Dedifferentiated amniotic fluid mesenchymal stem cell (primary cell): Measurements from ENCODE around the gene FGFRL1.

ENCODE experiments used
- DNase-seq: peaks from one replicate; pipeline ENCODE4 v3.0.0-alpha.2; 2016; ENCODE audit errors: extremely low spot score

Gene FGFRL1

DNA sequence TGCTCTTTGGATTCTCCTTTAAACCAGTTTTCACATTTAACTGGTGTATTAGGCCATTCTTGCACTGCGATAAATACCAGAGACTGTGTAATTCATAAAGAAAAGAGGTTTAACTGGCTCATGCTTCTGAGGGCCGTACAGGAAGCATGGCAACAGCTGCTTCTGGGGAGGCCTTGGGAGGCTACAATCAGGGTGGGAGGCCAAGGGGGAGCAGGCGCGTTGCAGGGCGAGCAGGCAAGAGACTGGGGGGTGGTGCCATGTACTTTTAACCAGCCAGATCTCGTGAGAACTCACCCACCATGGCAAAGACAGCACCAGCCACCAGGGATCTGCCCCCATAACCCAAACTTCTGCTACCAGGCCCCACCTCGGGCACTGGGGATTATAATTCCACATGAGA, 63.8 kb downstream of the FGFRL1 start:
- DNase-seq, result no peak

DNA sequence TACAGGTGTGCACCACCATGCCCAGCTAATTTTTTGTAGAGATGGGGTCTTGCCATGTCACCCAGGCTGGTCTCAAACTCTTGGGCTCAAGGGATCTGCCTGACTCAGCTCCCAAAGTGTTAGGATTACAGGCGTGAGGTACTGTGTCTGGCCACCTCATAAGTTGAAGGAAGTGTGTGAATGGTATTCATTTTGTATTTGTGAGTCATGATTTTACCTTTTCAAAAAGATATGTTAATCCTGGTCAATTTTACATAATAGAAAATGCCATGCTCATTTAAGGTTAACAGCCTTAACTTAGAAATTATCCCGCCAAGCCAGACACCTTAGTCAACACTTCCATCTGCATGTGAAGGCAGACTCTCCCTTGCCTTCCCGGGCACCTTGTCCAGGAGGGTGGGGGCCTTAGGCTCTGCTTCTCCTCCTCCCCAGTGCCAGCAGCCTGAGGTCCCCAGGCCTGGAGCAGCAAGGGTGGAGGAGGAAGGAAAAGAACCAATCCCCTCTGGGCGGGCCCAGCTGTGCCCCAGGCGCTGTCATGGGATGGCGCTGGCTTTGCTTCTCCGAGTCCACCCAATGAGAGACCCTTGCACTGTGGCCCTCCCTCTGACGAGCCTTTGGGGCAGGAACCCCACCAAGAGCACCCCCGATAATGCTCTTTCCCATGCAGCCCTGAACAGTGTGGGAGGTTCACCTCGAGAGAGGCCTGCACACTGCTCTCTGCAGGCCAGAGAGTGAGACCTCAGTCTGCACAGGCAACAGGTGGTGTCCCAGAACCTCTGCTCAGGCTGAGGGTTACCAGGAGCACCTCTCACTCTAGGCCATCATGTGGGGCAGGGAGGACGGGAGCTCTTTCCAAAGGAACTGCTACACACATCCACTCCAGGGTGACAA, 64.6 kb downstream of the FGFRL1 start:
- DNase-seq, result no peak
